Measurements from ENCODE around the gene TSHZ1.
A peak's percentile ranks its signal among the peaks of the same experiment; 100 is the strongest.

TSHZ1 gene

DNA sequence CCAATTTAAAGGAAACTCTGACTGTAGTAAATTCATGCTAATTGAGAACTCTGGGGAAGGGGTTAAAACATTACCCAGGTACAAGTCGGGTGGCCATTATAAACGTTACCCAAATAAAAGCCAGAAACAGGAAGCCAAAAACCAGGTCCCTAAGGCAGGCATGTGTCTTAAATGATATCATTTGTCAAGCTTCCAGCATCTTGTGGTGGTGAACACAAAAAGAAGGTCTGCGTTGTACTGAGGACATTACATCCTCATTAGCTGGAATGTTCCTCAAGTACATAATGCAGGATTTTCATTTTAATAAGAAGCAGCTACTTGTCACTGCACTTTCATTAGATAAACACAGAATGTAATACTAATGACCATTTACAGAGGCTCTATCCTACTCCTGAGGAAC is 12.6 kb upstream of the TSHZ1 start:
- Histone ChIP-seq H3K36me3 (ENCODE audit: insufficient read depth, low read length) (peaks cover 12% of the 10 kb centered on the region; the same call in 1 of the 2 replicates), H4K20me1 (ENCODE audit: insufficient read depth, low read length, poor library complexity, severe bottlenecking) (peaks cover 43% of the 10 kb centered on the region), H3K4me1 (ENCODE audit: insufficient read depth, low read length, poor library complexity, severe bottlenecking) (peaks cover 62% of the 10 kb centered on the region), H3K9me2 (replicated peaks; ENCODE audit: low read depth, low read length) (no peaks in the 10 kb centered on the region), H3K79me2 (ENCODE audit: insufficient read depth, low read length) (peaks cover 35% of the 10 kb centered on the region), H3K4me2 (ENCODE audit: low read depth, low read length, poor library complexity, severe bottlenecking) (peak overlapping the region; percentile 46), H2AFZ (ENCODE audit: low read length) (no peak overlapping the region), H3K9me3 (ENCODE audit: insufficient read depth, low read depth, low read length) (no peaks in the 10 kb centered on the region), H3K9ac (ENCODE audit: low read depth, low read length, poor library complexity, severe bottlenecking) (no peak overlapping the region), H3K4me3 (ENCODE audit: low read length, poor library complexity, severe bottlenecking) (peak overlapping the region; percentile 26), H3F3A (ENCODE audit: low read depth) (peaks cover 6% of the 10 kb centered on the region; the same call in 1 of the 2 replicates), H3K27me3 (ENCODE audit: insufficient read depth, low read length, poor library complexity, severe bottlenecking) (no peaks in the 10 kb centered on the region)
- TF ChIP-seq, protein P1, sequence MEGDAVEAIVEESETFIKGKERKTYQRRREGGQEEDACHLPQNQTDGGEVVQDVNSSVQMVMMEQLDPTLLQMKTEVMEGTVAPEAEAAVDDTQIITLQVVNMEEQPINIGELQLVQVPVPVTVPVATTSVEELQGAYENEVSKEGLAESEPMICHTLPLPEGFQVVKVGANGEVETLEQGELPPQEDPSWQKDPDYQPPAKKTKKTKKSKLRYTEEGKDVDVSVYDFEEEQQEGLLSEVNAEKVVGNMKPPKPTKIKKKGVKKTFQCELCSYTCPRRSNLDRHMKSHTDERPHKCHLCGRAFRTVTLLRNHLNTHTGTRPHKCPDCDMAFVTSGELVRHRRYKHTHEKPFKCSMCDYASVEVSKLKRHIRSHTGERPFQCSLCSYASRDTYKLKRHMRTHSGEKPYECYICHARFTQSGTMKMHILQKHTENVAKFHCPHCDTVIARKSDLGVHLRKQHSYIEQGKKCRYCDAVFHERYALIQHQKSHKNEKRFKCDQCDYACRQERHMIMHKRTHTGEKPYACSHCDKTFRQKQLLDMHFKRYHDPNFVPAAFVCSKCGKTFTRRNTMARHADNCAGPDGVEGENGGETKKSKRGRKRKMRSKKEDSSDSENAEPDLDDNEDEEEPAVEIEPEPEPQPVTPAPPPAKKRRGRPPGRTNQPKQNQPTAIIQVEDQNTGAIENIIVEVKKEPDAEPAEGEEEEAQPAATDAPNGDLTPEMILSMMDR (conservative IDR thresholded peaks at IDR 0.05; ENCODE audit: low read length) = no peak
- TF ChIP-seq EZH2phosphoT487 (IDR thresholded peaks at IDR 0.05; ENCODE audit: borderline replicate concordance) = no peak

DNA sequence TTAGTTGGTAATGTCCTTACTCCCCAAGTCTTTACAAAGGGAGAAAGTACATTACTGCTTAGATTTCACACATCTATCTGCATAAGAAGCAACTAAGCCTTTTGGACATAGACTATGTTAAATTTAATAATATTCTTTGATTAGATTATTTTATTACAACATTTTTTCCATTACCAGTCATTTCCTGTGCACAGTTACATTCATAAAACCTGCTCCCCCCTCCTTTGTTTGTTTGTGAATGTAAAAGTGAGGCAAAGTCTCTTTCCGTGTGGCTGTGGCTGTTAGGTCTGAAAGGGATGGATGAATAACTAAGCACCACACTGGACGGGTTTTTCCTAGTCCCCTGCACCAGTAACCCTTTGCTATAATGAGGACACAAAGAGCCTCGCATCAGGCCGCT is 11.3 kb upstream of the TSHZ1 start:
- Histone ChIP-seq H2AFZ (ENCODE audit: low read length) (no peak overlapping the region), H3K9ac (ENCODE audit: low read depth, low read length, poor library complexity, severe bottlenecking) (no peak overlapping the region), H3F3A (ENCODE audit: low read depth) (peaks cover 6% of the 10 kb centered on the region; the same call in 1 of the 2 replicates), H3K9me3 (ENCODE audit: insufficient read depth, low read depth, low read length) (no peaks in the 10 kb centered on the region), H3K4me3 (ENCODE audit: low read length, poor library complexity, severe bottlenecking) (no peak overlapping the region), H3K4me2 (ENCODE audit: low read depth, low read length, poor library complexity, severe bottlenecking) (peak overlapping the region; percentile 46), H3K79me2 (ENCODE audit: insufficient read depth, low read length) (peaks cover 48% of the 10 kb centered on the region), H3K27me3 (ENCODE audit: insufficient read depth, low read length, poor library complexity, severe bottlenecking) (no peaks in the 10 kb centered on the region), H3K9me2 (replicated peaks; ENCODE audit: low read depth, low read length) (no peaks in the 10 kb centered on the region), H4K20me1 (ENCODE audit: insufficient read depth, low read length, poor library complexity, severe bottlenecking) (peaks cover 56% of the 10 kb centered on the region), H3K4me1 (ENCODE audit: insufficient read depth, low read length, poor library complexity, severe bottlenecking) (peaks cover 73% of the 10 kb centered on the region), H3K36me3 (ENCODE audit: insufficient read depth, low read length) (peaks cover 12% of the 10 kb centered on the region; the same call in 1 of the 2 replicates)
- TF ChIP-seq, protein P1 (conservative IDR thresholded peaks at IDR 0.05; ENCODE audit: low read length) = no peak
- TF ChIP-seq EZH2phosphoT487 (IDR thresholded peaks at IDR 0.05; ENCODE audit: borderline replicate concordance) = no peak

DNA sequence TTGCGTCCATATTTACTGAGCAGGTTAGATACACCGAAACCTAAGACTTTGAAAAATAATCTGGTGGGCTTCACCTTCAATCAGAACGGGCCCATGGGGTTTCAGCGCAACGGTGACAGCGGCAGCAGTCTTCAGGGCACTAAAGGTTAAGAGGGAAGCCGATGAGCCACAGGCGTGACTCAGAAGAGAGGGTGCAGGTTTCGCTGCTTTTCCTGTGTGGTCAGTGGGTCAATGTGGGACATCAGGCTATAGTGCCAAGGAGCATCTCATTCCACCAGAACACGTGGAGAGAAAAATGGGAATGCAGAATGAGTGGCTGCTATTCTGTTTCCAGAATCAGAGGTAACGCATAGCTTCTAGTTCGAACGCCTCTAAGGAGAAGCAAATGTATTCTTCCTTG is 10.5 kb upstream of the TSHZ1 start:
- peaks cover 61% of the 10 kb centered on the region for H4K20me1 ChIP-seq (ENCODE audit: insufficient read depth, low read length, poor library complexity, severe bottlenecking)
- H3K4me3 ChIP-seq (ENCODE audit: low read length, poor library complexity, severe bottlenecking) = peak overlapping the region; percentile 7

More for the DNA sequence above, 10.5 kb upstream of the TSHZ1 start:
- no peaks in the 10 kb centered on the region for H3K9me3 ChIP-seq (ENCODE audit: insufficient read depth, low read depth, low read length)
- peak overlapping the region; percentile 46 for H3K4me2 ChIP-seq (ENCODE audit: low read depth, low read length, poor library complexity, severe bottlenecking)
- peaks cover 6% of the 10 kb centered on the region; the same call in 1 of the 2 replicates for H3F3A ChIP-seq (ENCODE audit: low read depth)
- H3K36me3 ChIP-seq (ENCODE audit: insufficient read depth, low read length) = peaks cover 12% of the 10 kb centered on the region; the same call in 1 of the 2 replicates
- H3K9me2 ChIP-seq (replicated peaks; ENCODE audit: low read depth, low read length) = no peaks in the 10 kb centered on the region
- H3K9ac ChIP-seq (ENCODE audit: low read depth, low read length, poor library complexity, severe bottlenecking) = no peak overlapping the region
- TF ChIP-seq, protein P1 (conservative IDR thresholded peaks at IDR 0.05; ENCODE audit: low read length) = no peak
- no peak for TF ChIP-seq EZH2phosphoT487 (IDR thresholded peaks at IDR 0.05; ENCODE audit: borderline replicate concordance)
- peaks cover 73% of the 10 kb centered on the region for H3K4me1 ChIP-seq (ENCODE audit: insufficient read depth, low read length, poor library complexity, severe bottlenecking)
- H2AFZ ChIP-seq (ENCODE audit: low read length) = no peak overlapping the region
- H3K79me2 ChIP-seq (ENCODE audit: insufficient read depth, low read length) = peaks cover 55% of the 10 kb centered on the region
- no peaks in the 10 kb centered on the region for H3K27me3 ChIP-seq (ENCODE audit: insufficient read depth, low read length, poor library complexity, severe bottlenecking)
